HL-60 (cell line): ENCODE measurements around the gene CCDC9.

Experiments
- GABPA ChIP-seq: IDR thresholded peaks from 2 replicates; pipeline ENCODE4 v1.6.1; 2012; ENCODE audit warnings: low read depth
- POLR2AphosphoS5 ChIP-seq: IDR thresholded peaks from 2 replicates; pipeline ENCODE4 v1.6.1; 2012; ENCODE audit warnings: low read depth
- SPI1 ChIP-seq: IDR thresholded peaks from 2 replicates; pipeline ENCODE4 v1.6.1; 2012; ENCODE audit warnings: low read depth, mild to moderate bottlenecking, borderline replicate concordance
- TF ChIP-seq, protein P1 (sequence below): IDR thresholded peaks from one replicate; pipeline ENCODE4 v1.5.1; 2011; ENCODE audit warnings: low read length, control low read depth, inconsistent platforms; ENCODE audit not compliant: insufficient read depth
- TF ChIP-seq, protein P2 (sequence below): IDR thresholded peaks from 2 replicates; pipeline ENCODE4 v1.6.1; 2012; ENCODE audit warnings: low read depth; ENCODE audit not compliant: insufficient replicate concordance

DNA sequence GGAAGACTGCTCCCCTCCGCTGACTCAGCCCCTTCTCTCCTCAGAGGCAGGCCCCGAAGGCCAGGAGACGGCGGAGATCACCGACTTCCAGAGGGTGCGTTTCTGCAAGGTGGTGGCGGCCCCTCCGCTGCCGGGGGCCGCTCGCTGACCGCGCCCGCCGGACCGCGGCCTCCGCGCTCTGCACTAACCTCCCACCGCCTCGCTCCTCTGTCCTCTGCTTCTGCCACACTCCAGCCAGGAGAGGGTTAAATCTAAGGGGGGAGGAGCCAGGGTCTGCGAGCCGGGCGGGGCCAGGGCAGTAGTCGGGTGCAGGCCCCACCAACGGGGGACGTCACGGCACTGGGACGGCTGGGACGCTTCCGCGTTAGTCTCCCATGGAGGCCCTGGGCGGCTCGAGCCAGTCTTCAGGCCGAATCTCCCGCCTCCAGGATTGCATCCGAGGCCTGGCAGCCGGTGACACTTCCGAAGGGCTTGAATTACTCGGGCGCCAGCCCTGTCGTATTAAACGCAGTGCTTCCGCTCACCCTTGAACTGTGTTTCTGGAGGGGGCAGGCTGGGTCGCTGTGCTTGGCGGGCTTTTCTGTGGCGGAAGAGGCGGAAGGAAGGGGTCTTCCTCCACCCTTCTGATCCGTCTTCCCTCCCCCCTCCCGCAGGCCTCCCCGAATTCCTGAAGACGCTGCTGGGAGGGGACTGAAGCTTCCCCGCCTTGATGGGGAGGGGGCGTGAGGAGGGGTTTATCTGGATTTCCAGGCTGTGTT is 17.2 kb downstream of the CCDC9 start:
- TF ChIP-seq, protein P1, sequence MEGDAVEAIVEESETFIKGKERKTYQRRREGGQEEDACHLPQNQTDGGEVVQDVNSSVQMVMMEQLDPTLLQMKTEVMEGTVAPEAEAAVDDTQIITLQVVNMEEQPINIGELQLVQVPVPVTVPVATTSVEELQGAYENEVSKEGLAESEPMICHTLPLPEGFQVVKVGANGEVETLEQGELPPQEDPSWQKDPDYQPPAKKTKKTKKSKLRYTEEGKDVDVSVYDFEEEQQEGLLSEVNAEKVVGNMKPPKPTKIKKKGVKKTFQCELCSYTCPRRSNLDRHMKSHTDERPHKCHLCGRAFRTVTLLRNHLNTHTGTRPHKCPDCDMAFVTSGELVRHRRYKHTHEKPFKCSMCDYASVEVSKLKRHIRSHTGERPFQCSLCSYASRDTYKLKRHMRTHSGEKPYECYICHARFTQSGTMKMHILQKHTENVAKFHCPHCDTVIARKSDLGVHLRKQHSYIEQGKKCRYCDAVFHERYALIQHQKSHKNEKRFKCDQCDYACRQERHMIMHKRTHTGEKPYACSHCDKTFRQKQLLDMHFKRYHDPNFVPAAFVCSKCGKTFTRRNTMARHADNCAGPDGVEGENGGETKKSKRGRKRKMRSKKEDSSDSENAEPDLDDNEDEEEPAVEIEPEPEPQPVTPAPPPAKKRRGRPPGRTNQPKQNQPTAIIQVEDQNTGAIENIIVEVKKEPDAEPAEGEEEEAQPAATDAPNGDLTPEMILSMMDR = no peak
- peak; percentile 35; the same call in 1 of the 2 replicates for TF ChIP-seq GABPA
- no peak for TF ChIP-seq POLR2AphosphoS5
- TF ChIP-seq, protein P2, sequence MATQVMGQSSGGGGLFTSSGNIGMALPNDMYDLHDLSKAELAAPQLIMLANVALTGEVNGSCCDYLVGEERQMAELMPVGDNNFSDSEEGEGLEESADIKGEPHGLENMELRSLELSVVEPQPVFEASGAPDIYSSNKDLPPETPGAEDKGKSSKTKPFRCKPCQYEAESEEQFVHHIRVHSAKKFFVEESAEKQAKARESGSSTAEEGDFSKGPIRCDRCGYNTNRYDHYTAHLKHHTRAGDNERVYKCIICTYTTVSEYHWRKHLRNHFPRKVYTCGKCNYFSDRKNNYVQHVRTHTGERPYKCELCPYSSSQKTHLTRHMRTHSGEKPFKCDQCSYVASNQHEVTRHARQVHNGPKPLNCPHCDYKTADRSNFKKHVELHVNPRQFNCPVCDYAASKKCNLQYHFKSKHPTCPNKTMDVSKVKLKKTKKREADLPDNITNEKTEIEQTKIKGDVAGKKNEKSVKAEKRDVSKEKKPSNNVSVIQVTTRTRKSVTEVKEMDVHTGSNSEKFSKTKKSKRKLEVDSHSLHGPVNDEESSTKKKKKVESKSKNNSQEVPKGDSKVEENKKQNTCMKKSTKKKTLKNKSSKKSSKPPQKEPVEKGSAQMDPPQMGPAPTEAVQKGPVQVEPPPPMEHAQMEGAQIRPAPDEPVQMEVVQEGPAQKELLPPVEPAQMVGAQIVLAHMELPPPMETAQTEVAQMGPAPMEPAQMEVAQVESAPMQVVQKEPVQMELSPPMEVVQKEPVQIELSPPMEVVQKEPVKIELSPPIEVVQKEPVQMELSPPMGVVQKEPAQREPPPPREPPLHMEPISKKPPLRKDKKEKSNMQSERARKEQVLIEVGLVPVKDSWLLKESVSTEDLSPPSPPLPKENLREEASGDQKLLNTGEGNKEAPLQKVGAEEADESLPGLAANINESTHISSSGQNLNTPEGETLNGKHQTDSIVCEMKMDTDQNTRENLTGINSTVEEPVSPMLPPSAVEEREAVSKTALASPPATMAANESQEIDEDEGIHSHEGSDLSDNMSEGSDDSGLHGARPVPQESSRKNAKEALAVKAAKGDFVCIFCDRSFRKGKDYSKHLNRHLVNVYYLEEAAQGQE = peak; percentile 38
- TF ChIP-seq SPI1 = no peak
